Right lobe of liver (tissue), 6 donors: ENCODE measurements around the gene GSTA5. TPM values are rescaled to one million over a fixed set of nuclear protein-coding genes. Genes with fewer than 3 reads are reported as not detected.
"Not testable (repeated sequence)": the region's sequence is repeated elsewhere in the genome, so short reads cannot be mapped to it uniquely, and the experiment has no call there.

Source experiments
- ATAC-seq, 4 donors: fragments of 200-7000 bp; cut with Tn5 transposase; one replicate each; pipeline ENCODE4 v1.9.1; 2020; ENCODE audit warnings: mild to moderate bottlenecking in 4 of 4, moderate library complexity in 4 of 4
- DNase-seq, 3 donors: peaks; one replicate each; pipeline ENCODE4 v3.0.0-alpha.2; 2020
- H3K27ac ChIP-seq, 3 donors: fragments of 200-600 bp; one replicate each; pipeline ENCODE4 v1.8.0; 2022
- H3K27me3 ChIP-seq, 2 donors: fragments of 200-600 bp; one replicate each; pipeline ENCODE4 v1.8.0; 2022
- H3K36me3 ChIP-seq, 4 donors: fragments of 200-600 bp; sonication (generic) in 1 of 4; one replicate each; pipeline versions ENCODE4 v1.5.1 to v1.8.0; 2017 to 2022; ENCODE audit warnings: control low read depth in 1 of 4
- H3K4me1 ChIP-seq, 4 donors: fragments of 200-600 bp; sonication (generic) in 1 of 4; one replicate each; pipeline versions ENCODE4 v1.5.1 to v1.8.0; 2017 to 2022; ENCODE audit warnings: control low read depth in 1 of 4
- H3K4me3 ChIP-seq, 3 donors: fragments of 200-600 bp; one replicate each; pipeline ENCODE4 v1.8.0; 2022
- H3K9me3 ChIP-seq, 4 donors: fragments of 200-600 bp; sonication (generic) in 1 of 4; one replicate each; pipeline versions ENCODE4 v1.5.1 to v1.8.0; 2017 to 2022; ENCODE audit warnings: control low read depth in 1 of 4
- CTCF ChIP-seq, 4 donors: fragments of 200-600 bp in 3 of 4; fragments of 450-650 bp in 1 of 4; IDR thresholded peaks; one replicate each; pipeline versions ENCODE4 v1.5.1 to v1.8.0; 2016 to 2022; ENCODE audit warnings: antibody characterized with exemption in 4 of 4, mild to moderate bottlenecking in 2 of 4
- POLR2A ChIP-seq: fragments of 450-650 bp; IDR thresholded peaks from one replicate; pipeline ENCODE4 v1.6.1; 2017; ENCODE audit warnings: antibody characterized with exemption, mild to moderate bottlenecking
- WGBS: methylation state at CpG from one replicate; pipeline ENCODE4 v1.1.6; 2018; ENCODE audit warnings: low coverage, low lambda C conversion rate; ENCODE audit not compliant: insufficient coverage; ENCODE audit errors: missing lambda C conversion rate; 5-methylcytosine and 5-hydroxymethylcytosine counted together
- intact Hi-C, 2 donors: fragments of 100-400 bp; cut with DNase I; formaldehyde crosslinking; loops; one replicate each; pipeline versions ENCODE4 v1.11.2 to v1.14.1; 2022
- total RNA-seq, 6 experiments: library from RNA; depleted of rRNA in 2 of 6; stranded (reverse); fragments of >200 nt in 2 of 6; fragmentation: NEBNext Ultra II Directional in 3 of 6; extraction: Animal tissue kit (Norgen Biotek cat#: 25700) in 3 of 6; gene quantifications; one replicate each; pipeline versions ENCODE4 v1.1.0 to v1.2.4, GENCODE V29; 2016 to 2023
- donor health status: DM: no; HTN: yes; CAD: no.
- donor health status: DM: no; HTN: no; CAD: no.
- donor health status: DM: no; HTN: no; CAD: no.
- donor health status: DM: no; HTN: yes; CAD: no.
- donor health status: DM: no; HTN: yes; CAD: no.

The GSTA5 gene
- total RNA-seq, 6 experiments from 2014 or later, result not detected

GRCh38 chr6:52858416-52858815 lies 17.8 kb upstream of the GSTA5 start:
- 73% methylated on average over 4 of the region's 4 CpGs for WGBS
- no peak overlapping the region for H3K27ac ChIP-seq
- intact Hi-C loops, result no loop called here
- H3K27me3 ChIP-seq, result no peaks in the 10 kb centered on the region
- H3K9me3 ChIP-seq, result no peaks in the 10 kb centered on the region
- DNase-seq (no peak), ATAC-seq (peak in 1 of 4 donors; percentile 44)
- no peak overlapping the region for H3K4me3 ChIP-seq
- no peaks in the 10 kb centered on the region for H3K36me3 ChIP-seq
- no peak for TF ChIP-seq CTCF (IDR thresholded peaks at IDR 0.05)
- no peak for TF ChIP-seq POLR2A
- H3K4me1 ChIP-seq, result no peaks in the 10 kb centered on the region

- WGBS, result 40% methylated on average over 1 of the region's 3 CpGs
- H3K27ac ChIP-seq, intact Hi-C loops, H3K4me3 ChIP-seq, H3K36me3 ChIP-seq, ATAC-seq, H3K4me1 ChIP-seq, DNase-seq, H3K27me3 ChIP-seq, H3K9me3 ChIP-seq: not testable (repeated sequence)
These were observed 15.5 kb upstream of the GSTA5 start for GRCh38 chr6:52856137-52856536.

GRCh38 chr6:52849137-52849536 lies 8.5 kb upstream of the GSTA5 start:
- intact Hi-C loops, result no loop called here
- no peak overlapping the region for H3K27ac ChIP-seq
- no peak for ATAC-seq
- no peaks in the 10 kb centered on the region for H3K27me3 ChIP-seq
- TF ChIP-seq POLR2A, result no peak
- no peak for TF ChIP-seq CTCF (IDR thresholded peaks at IDR 0.05)
- no peaks in the 10 kb centered on the region for H3K9me3 ChIP-seq
- no peaks in the 10 kb centered on the region for H3K4me1 ChIP-seq
- H3K4me3 ChIP-seq, result no peak overlapping the region
- H3K36me3 ChIP-seq, result no peaks in the 10 kb centered on the region
- no peak for DNase-seq
- WGBS, result 93% methylated on average over 3 of the region's 4 CpGs

- Histone ChIP-seq H3K36me3 (no peaks in the 10 kb centered on the region), H3K4me1 (no peaks in the 10 kb centered on the region), H3K4me3 (no peak overlapping the region), H3K9me3 (no peaks in the 10 kb centered on the region), H3K27me3 (no peaks in the 10 kb centered on the region), H3K27ac (no peak overlapping the region)
- intact Hi-C loops, result no loop called here
- ATAC-seq (no peak), DNase-seq (no peak)
- no peak for TF ChIP-seq CTCF (IDR thresholded peaks at IDR 0.05)
- TF ChIP-seq POLR2A, result no peak
- 67% methylated on average over 1 of the region's 1 CpG for WGBS
These were observed 5.4 kb upstream of the GSTA5 start for GRCh38 chr6:52846002-52846401.

GRCh38 chr6:52843605-52844004 lies 3.0 kb upstream of the GSTA5 start:
- no peak overlapping the region for H3K4me3 ChIP-seq
- H3K4me1 ChIP-seq, result no peaks in the 10 kb centered on the region
- H3K9me3 ChIP-seq, result no peaks in the 10 kb centered on the region
- TF ChIP-seq CTCF (IDR thresholded peaks at IDR 0.05), result no peak
- no peak for TF ChIP-seq POLR2A
- H3K27ac ChIP-seq, result no peak overlapping the region
- intact Hi-C loops, result no loop called here
- DNase-seq, result no peak
- no peak for ATAC-seq
- 86% methylated on average over 4 of the region's 4 CpGs for WGBS
- no peaks in the 10 kb centered on the region for H3K36me3 ChIP-seq
- H3K27me3 ChIP-seq, result no peaks in the 10 kb centered on the region
